ENCODE data around the gene GPC6.

The GPC6 gene

DNA sequence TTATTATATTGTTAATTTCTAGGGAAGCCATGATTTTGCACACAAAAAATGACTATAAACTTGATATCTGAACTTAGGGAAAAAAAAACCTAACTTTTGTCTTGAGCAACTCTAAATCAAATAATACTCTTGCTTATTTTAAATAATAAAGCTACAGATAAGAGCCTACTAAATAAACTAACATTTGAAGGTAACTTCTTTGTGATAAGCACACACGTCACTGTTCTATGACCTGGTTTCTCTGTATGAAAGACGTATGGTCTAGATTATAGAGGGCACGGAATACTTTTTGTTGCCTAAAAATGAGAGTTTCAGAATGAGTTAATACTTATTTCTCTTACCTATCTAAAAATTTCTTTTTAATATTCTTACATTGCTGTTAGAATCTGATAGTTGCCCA, 649.6 kb downstream of the GPC6 start:
- Histone ChIP-seq H3K27me3 (ENCODE audit: insufficient read depth, poor library complexity, severe bottlenecking) (no peaks in the 10 kb centered on the region), H3K27ac (replicated peaks) (no peak overlapping the region), H3K4me3 (replicated peaks; ENCODE audit: insufficient read depth, low read length) (no peak overlapping the region)
- DNase-seq (ENCODE audit: low read depth in 1 of 2, low spot score in 1 of 2) = no peak
- TF ChIP-seq GABPA (IDR thresholded peaks at IDR 0.05; ENCODE audit: low read depth) (no peak), SPI1 (IDR thresholded peaks at IDR 0.05; ENCODE audit: borderline replicate concordance, low read depth) (no peak), POLR2AphosphoS5 (IDR thresholded peaks at IDR 0.05; ENCODE audit: low read depth) (no peak)
- TF ChIP-seq, protein P1, sequence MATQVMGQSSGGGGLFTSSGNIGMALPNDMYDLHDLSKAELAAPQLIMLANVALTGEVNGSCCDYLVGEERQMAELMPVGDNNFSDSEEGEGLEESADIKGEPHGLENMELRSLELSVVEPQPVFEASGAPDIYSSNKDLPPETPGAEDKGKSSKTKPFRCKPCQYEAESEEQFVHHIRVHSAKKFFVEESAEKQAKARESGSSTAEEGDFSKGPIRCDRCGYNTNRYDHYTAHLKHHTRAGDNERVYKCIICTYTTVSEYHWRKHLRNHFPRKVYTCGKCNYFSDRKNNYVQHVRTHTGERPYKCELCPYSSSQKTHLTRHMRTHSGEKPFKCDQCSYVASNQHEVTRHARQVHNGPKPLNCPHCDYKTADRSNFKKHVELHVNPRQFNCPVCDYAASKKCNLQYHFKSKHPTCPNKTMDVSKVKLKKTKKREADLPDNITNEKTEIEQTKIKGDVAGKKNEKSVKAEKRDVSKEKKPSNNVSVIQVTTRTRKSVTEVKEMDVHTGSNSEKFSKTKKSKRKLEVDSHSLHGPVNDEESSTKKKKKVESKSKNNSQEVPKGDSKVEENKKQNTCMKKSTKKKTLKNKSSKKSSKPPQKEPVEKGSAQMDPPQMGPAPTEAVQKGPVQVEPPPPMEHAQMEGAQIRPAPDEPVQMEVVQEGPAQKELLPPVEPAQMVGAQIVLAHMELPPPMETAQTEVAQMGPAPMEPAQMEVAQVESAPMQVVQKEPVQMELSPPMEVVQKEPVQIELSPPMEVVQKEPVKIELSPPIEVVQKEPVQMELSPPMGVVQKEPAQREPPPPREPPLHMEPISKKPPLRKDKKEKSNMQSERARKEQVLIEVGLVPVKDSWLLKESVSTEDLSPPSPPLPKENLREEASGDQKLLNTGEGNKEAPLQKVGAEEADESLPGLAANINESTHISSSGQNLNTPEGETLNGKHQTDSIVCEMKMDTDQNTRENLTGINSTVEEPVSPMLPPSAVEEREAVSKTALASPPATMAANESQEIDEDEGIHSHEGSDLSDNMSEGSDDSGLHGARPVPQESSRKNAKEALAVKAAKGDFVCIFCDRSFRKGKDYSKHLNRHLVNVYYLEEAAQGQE (IDR thresholded peaks at IDR 0.05; ENCODE audit: insufficient replicate concordance, low read depth) = no peak
- TF ChIP-seq, protein P2, sequence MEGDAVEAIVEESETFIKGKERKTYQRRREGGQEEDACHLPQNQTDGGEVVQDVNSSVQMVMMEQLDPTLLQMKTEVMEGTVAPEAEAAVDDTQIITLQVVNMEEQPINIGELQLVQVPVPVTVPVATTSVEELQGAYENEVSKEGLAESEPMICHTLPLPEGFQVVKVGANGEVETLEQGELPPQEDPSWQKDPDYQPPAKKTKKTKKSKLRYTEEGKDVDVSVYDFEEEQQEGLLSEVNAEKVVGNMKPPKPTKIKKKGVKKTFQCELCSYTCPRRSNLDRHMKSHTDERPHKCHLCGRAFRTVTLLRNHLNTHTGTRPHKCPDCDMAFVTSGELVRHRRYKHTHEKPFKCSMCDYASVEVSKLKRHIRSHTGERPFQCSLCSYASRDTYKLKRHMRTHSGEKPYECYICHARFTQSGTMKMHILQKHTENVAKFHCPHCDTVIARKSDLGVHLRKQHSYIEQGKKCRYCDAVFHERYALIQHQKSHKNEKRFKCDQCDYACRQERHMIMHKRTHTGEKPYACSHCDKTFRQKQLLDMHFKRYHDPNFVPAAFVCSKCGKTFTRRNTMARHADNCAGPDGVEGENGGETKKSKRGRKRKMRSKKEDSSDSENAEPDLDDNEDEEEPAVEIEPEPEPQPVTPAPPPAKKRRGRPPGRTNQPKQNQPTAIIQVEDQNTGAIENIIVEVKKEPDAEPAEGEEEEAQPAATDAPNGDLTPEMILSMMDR (IDR thresholded peaks at IDR 0.05; ENCODE audit: insufficient read depth, low read length) = no peak

DNA sequence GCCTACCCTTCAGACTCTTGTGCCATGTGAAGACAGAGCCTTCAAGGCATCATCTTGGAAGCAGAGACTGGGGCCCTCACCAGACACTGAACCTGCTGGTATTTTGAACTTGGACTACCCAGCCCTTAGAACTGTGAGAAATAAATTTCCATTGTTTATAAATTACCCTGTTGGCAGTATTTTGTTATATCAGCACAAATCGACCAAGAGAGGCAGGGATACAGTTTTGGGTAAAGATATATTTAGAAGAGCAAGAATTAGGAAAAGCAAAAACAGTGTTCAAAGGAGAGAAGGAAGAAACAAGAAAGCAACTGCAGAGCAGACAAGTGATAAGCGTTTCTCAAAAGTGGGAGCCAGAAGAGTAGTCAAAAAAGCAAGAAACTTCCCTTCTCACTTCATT, 652.1 kb downstream of the GPC6 start:
- Histone ChIP-seq H3K27me3 (ENCODE audit: insufficient read depth, poor library complexity, severe bottlenecking) (no peaks in the 10 kb centered on the region), H3K4me3 (replicated peaks; ENCODE audit: insufficient read depth, low read length) (no peak overlapping the region), H3K27ac (replicated peaks) (no peak overlapping the region)
- TF ChIP-seq GABPA (IDR thresholded peaks at IDR 0.05; ENCODE audit: low read depth) = no peak
- TF ChIP-seq, protein P1 (IDR thresholded peaks at IDR 0.05; ENCODE audit: insufficient replicate concordance, low read depth) = no peak
- TF ChIP-seq POLR2AphosphoS5 (IDR thresholded peaks at IDR 0.05; ENCODE audit: low read depth) = no peak
- TF ChIP-seq, protein P2 (IDR thresholded peaks at IDR 0.05; ENCODE audit: insufficient read depth, low read length) = no peak
- no peak for TF ChIP-seq SPI1 (IDR thresholded peaks at IDR 0.05; ENCODE audit: borderline replicate concordance, low read depth)
- DNase-seq (ENCODE audit: low read depth in 1 of 2, low spot score in 1 of 2) = no peak

DNA sequence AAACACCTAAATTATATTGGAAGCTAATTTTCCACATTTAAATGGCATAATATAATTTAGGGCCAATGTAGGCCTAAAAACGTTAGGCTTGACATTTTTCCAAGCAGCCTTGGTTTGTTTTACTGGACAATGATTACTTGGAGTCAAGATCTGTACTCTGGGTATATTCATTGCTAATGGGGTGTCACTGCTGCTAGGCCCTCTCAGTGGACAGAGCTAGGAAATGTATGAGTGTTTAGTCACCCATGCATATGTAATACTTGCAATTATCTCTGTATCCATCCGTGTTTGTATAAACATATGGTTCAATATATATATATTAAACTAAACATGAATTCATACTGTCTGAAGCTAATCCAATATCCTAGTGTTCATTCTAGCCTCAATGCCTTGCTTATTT, 654.8 kb downstream of the GPC6 start:
- H3K27me3 ChIP-seq (ENCODE audit: insufficient read depth, poor library complexity, severe bottlenecking) = no peaks in the 10 kb centered on the region
- no peak for DNase-seq (ENCODE audit: low read depth in 1 of 2, low spot score in 1 of 2)

More for the DNA sequence above, 654.8 kb downstream of the GPC6 start:
- no peak for TF ChIP-seq GABPA (IDR thresholded peaks at IDR 0.05; ENCODE audit: low read depth)
- TF ChIP-seq, protein P2 (IDR thresholded peaks at IDR 0.05; ENCODE audit: insufficient read depth, low read length) = no peak
- TF ChIP-seq POLR2AphosphoS5 (IDR thresholded peaks at IDR 0.05; ENCODE audit: low read depth) = no peak
- TF ChIP-seq SPI1 (IDR thresholded peaks at IDR 0.05; ENCODE audit: borderline replicate concordance, low read depth) = no peak
- TF ChIP-seq, protein P1 (IDR thresholded peaks at IDR 0.05; ENCODE audit: insufficient replicate concordance, low read depth) = no peak
- no peak overlapping the region for H3K27ac ChIP-seq (replicated peaks)
- no peak overlapping the region for H3K4me3 ChIP-seq (replicated peaks; ENCODE audit: insufficient read depth, low read length)

Measured in HL-60 (cell line).